GM21526 (cell line): ENCODE results near the gene ARHGAP32.

Experiments
- ATAC-seq: cut with Tn5 transposase; IDR thresholded peaks from one replicate; pipeline ENCODE4 v1.9.1; 2021; ENCODE audit warnings: moderate library complexity; ENCODE audit not compliant: unreplicated experiment, low FRiP score

The ARHGAP32 gene

DNA sequence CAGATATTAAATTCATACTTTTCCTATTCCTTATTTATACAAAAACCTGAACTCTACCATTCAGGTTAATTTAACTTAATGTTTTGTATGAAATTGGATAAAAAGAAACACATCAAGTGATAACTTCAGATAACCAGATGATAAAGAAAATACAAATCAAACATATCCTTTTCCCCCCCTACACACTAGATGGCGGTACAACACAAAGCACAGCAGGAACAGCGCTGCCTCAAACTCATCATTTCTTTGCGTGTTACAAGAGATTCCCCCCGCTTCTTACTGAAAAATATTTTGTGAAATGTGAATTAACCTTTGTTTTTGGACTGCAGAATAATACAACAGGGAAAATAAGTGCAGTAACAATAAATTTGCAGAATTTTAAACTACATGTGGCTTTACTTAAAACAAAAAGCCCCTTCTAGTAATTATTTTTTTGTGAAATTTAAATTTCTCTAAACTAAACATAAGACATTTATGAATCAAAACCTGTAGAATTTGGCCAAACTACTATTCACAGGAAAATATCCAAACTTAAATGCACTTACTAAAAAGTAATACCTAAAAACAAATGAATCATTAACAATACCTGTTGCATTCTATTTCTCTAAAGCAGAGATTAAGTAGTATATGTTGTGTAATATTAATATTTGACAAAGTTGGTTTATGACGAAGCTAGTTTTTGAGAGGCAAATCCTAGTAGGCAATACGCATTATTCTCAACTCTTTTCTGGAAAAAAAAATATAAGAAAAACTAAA, 74.4 kb downstream of the ARHGAP32 start:
- ATAC-seq: peak; percentile 81

- no peak for ATAC-seq
Measured at GRCh38 chr11:129115652-129116586, 76.2 kb downstream of the ARHGAP32 start.

DNA sequence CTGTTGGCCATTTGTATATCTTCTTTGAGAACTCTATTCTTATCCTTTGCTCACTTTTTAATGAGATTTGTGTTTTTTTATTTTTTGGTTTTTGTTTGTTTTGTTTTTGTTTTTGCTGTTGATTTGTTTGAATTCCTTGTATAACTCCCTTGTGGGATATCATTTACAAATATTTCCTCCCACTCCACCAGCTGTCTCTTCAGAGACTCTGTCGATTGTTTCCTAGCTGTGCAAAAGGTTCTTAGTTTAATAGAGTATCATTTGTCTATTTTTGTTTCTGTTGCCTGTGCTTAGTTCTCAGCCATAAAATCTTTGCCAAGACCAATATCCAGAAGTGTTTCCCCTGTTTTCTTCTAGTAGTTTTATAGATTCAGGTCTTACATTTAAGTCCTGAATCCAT, 82.4 kb downstream of the ARHGAP32 start:
- ATAC-seq: no peak

DNA sequence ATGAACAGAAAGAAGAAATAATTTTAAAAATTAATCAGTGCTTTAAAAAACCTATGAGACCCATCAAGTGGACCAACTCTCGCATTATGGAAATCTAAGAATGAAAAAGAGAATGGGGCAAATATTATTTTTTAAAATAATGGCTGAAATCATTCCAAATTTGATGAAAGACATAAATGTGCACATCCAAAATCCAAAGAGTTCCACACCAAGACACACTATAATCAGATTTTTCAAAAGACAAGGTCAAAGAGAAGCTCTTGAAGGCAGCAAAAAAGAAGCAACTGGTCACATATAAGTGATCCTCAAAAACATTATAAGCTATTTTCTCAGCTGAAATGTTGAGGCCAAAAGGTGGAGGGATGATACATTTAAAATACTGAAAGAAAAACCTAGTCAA, 85.3 kb downstream of the ARHGAP32 start:
- no peak for ATAC-seq

GRCh38 chr11:129102756-129103155, 89.4 kb downstream of the ARHGAP32 start:
- no peak for ATAC-seq

DNA sequence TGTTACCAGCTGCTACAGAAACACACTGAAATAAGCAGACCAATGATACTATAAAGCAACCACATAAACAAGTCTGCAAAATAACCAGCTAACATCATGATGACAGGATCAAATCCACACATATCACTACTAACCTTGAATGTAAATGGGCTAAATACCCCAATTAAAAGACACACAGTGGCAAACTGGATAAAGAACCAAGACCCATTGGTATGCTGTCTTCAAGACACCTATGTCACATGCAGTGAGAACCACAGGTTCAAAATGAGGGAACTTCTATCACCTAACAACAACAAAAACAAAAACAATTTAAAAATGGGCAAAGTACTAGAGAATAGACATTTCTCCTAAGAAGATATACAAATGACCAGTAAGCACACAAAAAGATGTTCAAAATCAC, 89.9 kb downstream of the ARHGAP32 start:
- no peak for ATAC-seq

GRCh38 chr11:129093283-129093682, 98.8 kb downstream of the ARHGAP32 start:
- no peak for ATAC-seq

DNA sequence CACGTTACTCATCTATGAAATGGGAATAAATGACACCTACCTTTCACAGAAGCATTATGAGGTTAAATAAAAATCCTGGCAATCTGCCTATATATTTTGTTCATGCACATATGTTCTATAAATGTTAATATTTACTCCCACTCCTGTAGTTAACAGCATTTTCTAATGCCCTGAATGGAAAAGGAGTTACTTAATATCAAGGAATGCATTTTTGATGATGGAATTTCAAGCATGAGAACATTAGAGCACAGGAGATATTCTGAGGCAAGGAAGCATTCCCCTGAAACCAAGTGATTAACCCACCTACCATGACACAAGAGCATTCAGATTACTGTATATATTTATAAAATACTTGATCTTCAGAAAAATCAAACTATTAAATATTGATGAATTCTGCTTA, 102.1 kb downstream of the ARHGAP32 start:
- ATAC-seq: no peak

- ATAC-seq: no peak
Measured at GRCh38 chr11:129089279-129089678, 102.8 kb downstream of the ARHGAP32 start.

DNA sequence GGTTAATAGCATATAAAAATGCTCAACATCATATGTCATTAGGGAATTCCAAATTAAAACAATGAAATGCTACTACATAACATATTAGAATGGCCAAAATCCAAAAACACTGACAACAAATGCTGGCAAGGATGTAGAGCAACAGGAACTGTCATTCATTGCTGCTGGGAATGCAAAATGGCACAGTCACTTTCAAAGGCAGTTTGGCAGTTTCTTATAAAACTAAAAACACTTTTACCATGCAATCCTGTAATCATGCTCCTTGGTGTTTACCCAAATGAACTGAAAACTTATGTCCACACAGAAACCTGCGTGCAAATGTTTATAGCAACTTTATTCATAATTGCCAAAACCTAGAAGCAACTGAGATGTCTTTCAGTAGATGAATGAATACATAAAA, 105.1 kb downstream of the ARHGAP32 start:
- ATAC-seq: no peak

GRCh38 chr11:129077191-129077590, 114.9 kb downstream of the ARHGAP32 start:
- no peak for ATAC-seq

- ATAC-seq: no peak
Measured at GRCh38 chr11:129075757-129076156, 116.4 kb downstream of the ARHGAP32 start.

GRCh38 chr11:129067454-129067853, 124.7 kb downstream of the ARHGAP32 start:
- ATAC-seq: no peak

- no peak for ATAC-seq
Measured at GRCh38 chr11:129066229-129066628, 125.9 kb downstream of the ARHGAP32 start.

DNA sequence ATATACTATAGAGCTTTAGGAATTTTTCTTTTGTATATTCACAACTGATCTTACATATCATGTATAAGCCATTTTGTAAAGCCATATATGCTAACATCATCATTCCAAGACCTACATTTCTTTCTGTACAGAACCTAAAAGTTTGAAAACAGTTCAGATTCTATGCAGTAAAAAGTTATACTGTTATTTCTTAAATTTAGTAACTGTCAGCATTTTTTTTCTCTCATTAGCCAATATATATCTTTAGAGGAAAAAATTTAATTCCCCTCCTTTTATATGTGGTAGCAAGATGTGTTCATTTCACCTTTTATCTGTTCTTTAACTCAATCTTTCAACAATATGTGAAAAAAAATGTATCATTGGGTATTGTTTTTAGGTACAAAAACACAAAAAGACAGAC, 129.0 kb downstream of the ARHGAP32 start:
- no peak for ATAC-seq

- ATAC-seq: no peak
Measured at GRCh38 chr11:129061492-129062230, 130.5 kb downstream of the ARHGAP32 start.

GRCh38 chr11:129056916-129057315, 135.2 kb downstream of the ARHGAP32 start:
- no peak for ATAC-seq

DNA sequence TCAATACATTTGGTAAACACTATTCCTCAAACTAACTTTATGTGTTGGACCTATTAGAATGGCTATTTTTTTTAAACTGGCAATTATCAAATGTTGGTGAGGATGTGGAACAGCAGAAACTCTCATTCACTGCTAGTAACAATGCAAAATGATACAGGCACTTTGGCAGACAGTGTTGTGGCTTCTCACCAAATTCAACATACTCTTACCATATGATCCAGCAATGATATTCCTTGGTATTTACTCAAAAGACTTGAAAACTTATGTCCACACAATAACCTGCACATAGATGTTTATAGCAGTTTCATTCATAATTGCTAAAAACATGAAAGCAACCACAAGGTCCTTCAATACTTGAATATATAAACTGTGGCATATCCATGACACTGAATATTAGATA, 136.9 kb downstream of the ARHGAP32 start:
- no peak for ATAC-seq

- no peak for ATAC-seq
Measured at GRCh38 chr11:129048911-129049310, 143.2 kb downstream of the ARHGAP32 start.

DNA sequence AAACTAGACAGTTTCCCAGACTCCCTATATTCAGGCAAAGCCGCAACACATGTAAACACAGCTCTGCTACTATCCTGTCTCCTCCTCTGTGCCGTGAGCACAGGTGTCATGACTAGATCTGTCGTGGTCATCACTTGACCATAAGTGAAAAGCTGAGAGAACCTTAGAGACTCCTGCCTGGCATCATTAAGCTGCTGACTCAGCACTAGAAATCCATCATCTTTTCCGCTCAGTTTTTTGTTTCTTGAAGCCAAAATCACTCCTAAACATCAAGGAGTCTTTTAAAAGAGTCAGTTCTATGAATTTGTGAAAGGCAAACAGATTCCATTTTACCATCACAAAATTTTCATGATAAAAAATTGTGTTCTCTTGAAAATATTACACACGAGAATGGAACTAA, 147.0 kb downstream of the ARHGAP32 start:
- ATAC-seq: no peak

- no peak for ATAC-seq
Measured at GRCh38 chr11:129042503-129042902, 149.6 kb downstream of the ARHGAP32 start.
